Peyer's patch (tissue), 4 donors: Measurements from ENCODE around the gene CSNK2A3.

Source experiments
- POLR2A ChIP-seq, 2 donors: fragments of 450-650 bp; IDR thresholded peaks; one replicate each; pipeline ENCODE4 v1.5.1; 2017; ENCODE audit warnings: antibody characterized with exemption in 2 of 2, mild to moderate bottlenecking in 2 of 2, moderate library complexity in 2 of 2
- TF ChIP-seq, protein P1 (sequence below), 6 experiments: fragments of 450-650 bp in 4 of 6; fragments of 200-600 bp in 2 of 6; sonication (generic) in 1 of 6; IDR thresholded peaks; one replicate each; pipeline ENCODE4 v1.5.1; 2017 to 2019; ENCODE audit warnings: antibody characterized with exemption in 6 of 6, mild to moderate bottlenecking in 3 of 6, moderate library complexity in 1 of 6

DNA sequence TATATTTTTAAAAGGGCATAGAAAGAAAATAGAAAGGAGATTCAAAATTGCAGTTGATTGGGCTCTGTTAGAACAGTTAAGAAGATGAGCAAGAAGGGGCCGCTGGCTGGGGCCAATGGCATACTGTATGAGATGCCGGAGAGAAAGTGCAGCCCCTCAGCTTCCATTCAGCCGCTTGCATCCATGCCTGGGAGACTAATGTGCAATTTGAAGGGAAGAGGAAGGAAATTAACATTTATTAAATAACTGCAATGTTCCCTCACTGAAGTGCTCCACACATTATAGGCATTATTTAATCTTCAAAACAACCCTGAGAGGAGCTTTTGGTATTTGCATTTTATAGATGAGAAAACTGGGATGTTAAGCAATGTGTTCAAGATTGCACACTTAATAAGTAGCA lies 44.7 kb upstream of the CSNK2A3 start:
- TF ChIP-seq, protein P1, sequence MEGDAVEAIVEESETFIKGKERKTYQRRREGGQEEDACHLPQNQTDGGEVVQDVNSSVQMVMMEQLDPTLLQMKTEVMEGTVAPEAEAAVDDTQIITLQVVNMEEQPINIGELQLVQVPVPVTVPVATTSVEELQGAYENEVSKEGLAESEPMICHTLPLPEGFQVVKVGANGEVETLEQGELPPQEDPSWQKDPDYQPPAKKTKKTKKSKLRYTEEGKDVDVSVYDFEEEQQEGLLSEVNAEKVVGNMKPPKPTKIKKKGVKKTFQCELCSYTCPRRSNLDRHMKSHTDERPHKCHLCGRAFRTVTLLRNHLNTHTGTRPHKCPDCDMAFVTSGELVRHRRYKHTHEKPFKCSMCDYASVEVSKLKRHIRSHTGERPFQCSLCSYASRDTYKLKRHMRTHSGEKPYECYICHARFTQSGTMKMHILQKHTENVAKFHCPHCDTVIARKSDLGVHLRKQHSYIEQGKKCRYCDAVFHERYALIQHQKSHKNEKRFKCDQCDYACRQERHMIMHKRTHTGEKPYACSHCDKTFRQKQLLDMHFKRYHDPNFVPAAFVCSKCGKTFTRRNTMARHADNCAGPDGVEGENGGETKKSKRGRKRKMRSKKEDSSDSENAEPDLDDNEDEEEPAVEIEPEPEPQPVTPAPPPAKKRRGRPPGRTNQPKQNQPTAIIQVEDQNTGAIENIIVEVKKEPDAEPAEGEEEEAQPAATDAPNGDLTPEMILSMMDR (IDR thresholded peaks at IDR 0.05), result no peak
- no peak for TF ChIP-seq POLR2A (IDR thresholded peaks at IDR 0.05)
